WTC11 (cell line): ENCODE measurements around the gene ASPM.

Experiments
- CTCF ChIP-seq: fragments of 200-600 bp; IDR thresholded peaks from 2 replicates; pipeline ENCODE4 v1.8.0; 2022; ENCODE audit warnings: antibody characterized with exemption
- ELF4 ChIP-seq: sonication (generic); formaldehyde crosslinking; IDR thresholded peaks from 2 replicates; pipeline ENCODE4 v1.8.1; 2022; ENCODE audit warnings: low read depth, mild to moderate bottlenecking, moderate library complexity, missing genetic modification reagents
- FOXJ3 ChIP-seq: sonication (generic); formaldehyde crosslinking; IDR thresholded peaks from 2 replicates; pipeline ENCODE4 v1.9.0; 2021; ENCODE audit warnings: missing genetic modification reagents, mild to moderate bottlenecking, borderline replicate concordance
- JAZF1 ChIP-seq: fragments of 250-450 bp; sonication (Bioruptor Pico); IDR thresholded peaks from 2 replicates; pipeline ENCODE4 v1.9.0; 2021; ENCODE audit warnings: moderate library complexity, mild to moderate bottlenecking, inconsistent platforms
- SMAD3 ChIP-seq: sonication (generic); formaldehyde crosslinking; IDR thresholded peaks from 2 replicates; pipeline ENCODE4 v1.8.0; 2022; ENCODE audit warnings: missing genetic modification reagents, mild to moderate bottlenecking, borderline replicate concordance
- SP1 ChIP-seq: sonication (generic); formaldehyde crosslinking; conservative IDR thresholded peaks from 2 replicates; pipeline ENCODE4 v1.8.1; 2022; ENCODE audit warnings: missing genetic modification reagents
- TEAD4 ChIP-seq: sonication (generic); formaldehyde crosslinking; IDR thresholded peaks from 2 replicates; pipeline ENCODE4 v1.8.0; 2022; ENCODE audit warnings: mild to moderate bottlenecking, missing genetic modification reagents
- ZBTB21 ChIP-seq: sonication (generic); formaldehyde crosslinking; IDR thresholded peaks from 2 replicates; pipeline ENCODE4 v1.8.1; 2023; ENCODE audit warnings: mild to moderate bottlenecking, missing genetic modification reagents, borderline replicate concordance
- TF ChIP-seq, protein P1 (sequence below): sonication (generic); formaldehyde crosslinking; IDR thresholded peaks from 2 replicates; pipeline ENCODE4 v1.8.0; 2023; ENCODE audit warnings: missing genetic modification reagents
- TF ChIP-seq, protein P2 (sequence below): sonication (generic); formaldehyde crosslinking; conservative IDR thresholded peaks from 2 replicates; pipeline ENCODE4 v1.8.1; 2023; ENCODE audit warnings: mild to moderate bottlenecking, low read depth, missing genetic modification reagents, moderate library complexity
- TF ChIP-seq, protein P3 (sequence below): fragments of 250-450 bp; sonication (Bioruptor Pico); IDR thresholded peaks from 2 replicates; pipeline ENCODE4 v2.1.2; 2022; ENCODE audit warnings: mild to moderate bottlenecking, moderate library complexity
- TF ChIP-seq, protein P4 (sequence below): sonication (generic); formaldehyde crosslinking; IDR thresholded peaks from 2 replicates; pipeline ENCODE4 v1.8.0; 2022; ENCODE audit warnings: mild to moderate bottlenecking, missing genetic modification reagents

DNA sequence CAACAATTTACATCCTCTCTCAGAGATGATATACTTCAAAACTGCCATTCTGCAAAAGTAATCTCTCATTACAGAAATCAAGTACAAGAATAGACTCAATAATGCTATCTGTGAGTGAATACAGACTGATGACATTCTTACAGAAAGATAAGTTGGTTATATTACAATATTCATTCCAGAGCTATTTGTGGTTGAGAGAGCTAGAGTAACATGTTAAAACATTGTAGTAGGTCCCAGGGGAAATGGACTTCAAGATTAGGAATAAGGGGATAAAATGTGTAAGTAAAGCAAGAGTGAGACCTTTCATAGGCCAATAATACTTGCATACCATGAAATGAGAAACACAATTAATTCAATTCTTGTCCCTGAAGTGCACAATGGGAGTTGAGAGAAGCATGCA is 80.9 kb downstream of the ASPM start:
- TF ChIP-seq CTCF (no peak), TEAD4 (CRISPR knock-in tag) (no peak), JAZF1 (CRISPR knock-in tag) (no peak), ZBTB21 (no peak), ELF4 (no peak), SP1 (CRISPR knock-in tag) (no peak), SMAD3 (CRISPR knock-in tag) (no peak), FOXJ3 (CRISPR knock-in tag) (no peak)
- TF ChIP-seq, protein P1, sequence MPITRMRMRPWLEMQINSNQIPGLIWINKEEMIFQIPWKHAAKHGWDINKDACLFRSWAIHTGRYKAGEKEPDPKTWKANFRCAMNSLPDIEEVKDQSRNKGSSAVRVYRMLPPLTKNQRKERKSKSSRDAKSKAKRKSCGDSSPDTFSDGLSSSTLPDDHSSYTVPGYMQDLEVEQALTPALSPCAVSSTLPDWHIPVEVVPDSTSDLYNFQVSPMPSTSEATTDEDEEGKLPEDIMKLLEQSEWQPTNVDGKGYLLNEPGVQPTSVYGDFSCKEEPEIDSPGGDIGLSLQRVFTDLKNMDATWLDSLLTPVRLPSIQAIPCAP (CRISPR knock-in tag) = no peak
- TF ChIP-seq, protein P2, sequence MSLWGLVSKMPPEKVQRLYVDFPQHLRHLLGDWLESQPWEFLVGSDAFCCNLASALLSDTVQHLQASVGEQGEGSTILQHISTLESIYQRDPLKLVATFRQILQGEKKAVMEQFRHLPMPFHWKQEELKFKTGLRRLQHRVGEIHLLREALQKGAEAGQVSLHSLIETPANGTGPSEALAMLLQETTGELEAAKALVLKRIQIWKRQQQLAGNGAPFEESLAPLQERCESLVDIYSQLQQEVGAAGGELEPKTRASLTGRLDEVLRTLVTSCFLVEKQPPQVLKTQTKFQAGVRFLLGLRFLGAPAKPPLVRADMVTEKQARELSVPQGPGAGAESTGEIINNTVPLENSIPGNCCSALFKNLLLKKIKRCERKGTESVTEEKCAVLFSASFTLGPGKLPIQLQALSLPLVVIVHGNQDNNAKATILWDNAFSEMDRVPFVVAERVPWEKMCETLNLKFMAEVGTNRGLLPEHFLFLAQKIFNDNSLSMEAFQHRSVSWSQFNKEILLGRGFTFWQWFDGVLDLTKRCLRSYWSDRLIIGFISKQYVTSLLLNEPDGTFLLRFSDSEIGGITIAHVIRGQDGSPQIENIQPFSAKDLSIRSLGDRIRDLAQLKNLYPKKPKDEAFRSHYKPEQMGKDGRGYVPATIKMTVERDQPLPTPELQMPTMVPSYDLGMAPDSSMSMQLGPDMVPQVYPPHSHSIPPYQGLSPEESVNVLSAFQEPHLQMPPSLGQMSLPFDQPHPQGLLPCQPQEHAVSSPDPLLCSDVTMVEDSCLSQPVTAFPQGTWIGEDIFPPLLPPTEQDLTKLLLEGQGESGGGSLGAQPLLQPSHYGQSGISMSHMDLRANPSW (CRISPR knock-in tag) = no peak
- TF ChIP-seq, protein P3, sequence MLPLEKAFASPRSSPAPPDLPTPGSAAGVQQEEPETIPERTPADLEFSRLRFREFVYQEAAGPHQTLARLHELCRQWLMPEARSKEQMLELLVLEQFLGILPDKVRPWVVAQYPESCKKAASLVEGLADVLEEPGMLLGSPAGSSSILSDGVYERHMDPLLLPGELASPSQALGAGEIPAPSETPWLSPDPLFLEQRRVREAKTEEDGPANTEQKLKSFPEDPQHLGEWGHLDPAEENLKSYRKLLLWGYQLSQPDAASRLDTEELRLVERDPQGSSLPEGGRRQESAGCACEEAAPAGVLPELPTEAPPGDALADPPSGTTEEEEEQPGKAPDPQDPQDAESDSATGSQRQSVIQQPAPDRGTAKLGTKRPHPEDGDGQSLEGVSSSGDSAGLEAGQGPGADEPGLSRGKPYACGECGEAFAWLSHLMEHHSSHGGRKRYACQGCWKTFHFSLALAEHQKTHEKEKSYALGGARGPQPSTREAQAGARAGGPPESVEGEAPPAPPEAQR (CRISPR knock-in tag) = no peak
- TF ChIP-seq, protein P4, sequence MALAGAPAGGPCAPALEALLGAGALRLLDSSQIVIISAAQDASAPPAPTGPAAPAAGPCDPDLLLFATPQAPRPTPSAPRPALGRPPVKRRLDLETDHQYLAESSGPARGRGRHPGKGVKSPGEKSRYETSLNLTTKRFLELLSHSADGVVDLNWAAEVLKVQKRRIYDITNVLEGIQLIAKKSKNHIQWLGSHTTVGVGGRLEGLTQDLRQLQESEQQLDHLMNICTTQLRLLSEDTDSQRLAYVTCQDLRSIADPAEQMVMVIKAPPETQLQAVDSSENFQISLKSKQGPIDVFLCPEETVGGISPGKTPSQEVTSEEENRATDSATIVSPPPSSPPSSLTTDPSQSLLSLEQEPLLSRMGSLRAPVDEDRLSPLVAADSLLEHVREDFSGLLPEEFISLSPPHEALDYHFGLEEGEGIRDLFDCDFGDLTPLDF (CRISPR knock-in tag) = no peak
